ENCODE results near the gene RXFP4.
A peak's percentile ranks its signal among the peaks of the same experiment; 100 is the strongest.

The RXFP4 gene

GRCh38 chr1:155950829-155951228 is 9.4 kb downstream of the RXFP4 start:
- in situ Hi-C loops (cut with HindIII; ENCODE audit: low pct_ligation_motif_present, low pct_unique_long_range_greater_than_20kb, low sequenced_read_pairs) = no loop called here
- no peak for DNase-seq

- no peak for DNase-seq
These were observed 10.5 kb downstream of the RXFP4 start for GRCh38 chr1:155951753-155952504.

GRCh38 chr1:155952505-155952890 is 11.1 kb downstream of the RXFP4 start:
- in situ Hi-C loops (cut with HindIII; ENCODE audit: low pct_ligation_motif_present, low pct_unique_long_range_greater_than_20kb, low sequenced_read_pairs) = no loop called here
- DNase-seq = no peak

More at GRCh38 chr1:155951753-155952504, 10.5 kb downstream of the RXFP4 start:
- in situ Hi-C loops (cut with HindIII; ENCODE audit: low pct_ligation_motif_present, low pct_unique_long_range_greater_than_20kb, low sequenced_read_pairs) = no loop called here

GRCh38 chr1:155954645-155955044 is 13.2 kb downstream of the RXFP4 start:
- in situ Hi-C loops (cut with HindIII; ENCODE audit: low pct_ligation_motif_present, low pct_unique_long_range_greater_than_20kb, low sequenced_read_pairs) = no loop called here
- no peak for DNase-seq

DNA sequence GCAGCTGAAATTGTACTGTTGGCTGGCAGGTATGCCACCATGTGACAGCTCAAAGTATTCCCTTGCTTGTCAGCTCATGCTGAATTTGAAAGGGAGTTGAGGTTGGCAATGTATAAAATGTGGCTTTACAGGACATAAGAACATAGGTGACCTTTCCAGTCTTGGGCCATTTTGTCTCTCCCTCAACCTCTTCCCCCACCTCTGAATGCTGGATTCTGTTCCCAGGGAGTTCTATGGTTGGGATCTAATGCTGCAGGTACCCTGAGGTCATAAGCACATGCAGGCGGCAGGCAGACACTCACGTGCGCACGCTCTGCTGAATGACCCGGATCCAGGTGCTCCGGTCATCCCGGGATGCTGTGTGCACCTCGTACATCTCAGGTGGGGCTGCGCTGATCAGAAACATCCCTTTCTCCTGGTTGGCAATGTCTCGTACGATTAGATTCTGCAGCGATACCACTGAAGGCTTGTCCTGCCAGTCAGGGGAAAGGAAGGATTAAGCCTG is 16.0 kb downstream of the RXFP4 start:
- in situ Hi-C loops (cut with HindIII; ENCODE audit: low pct_ligation_motif_present, low pct_unique_long_range_greater_than_20kb, low sequenced_read_pairs) = no loop called here
- DNase-seq = no peak

GRCh38 chr1:155960081-155960745 is 18.8 kb downstream of the RXFP4 start:
- DNase-seq = no peak
- in situ Hi-C loops (cut with HindIII; ENCODE audit: low pct_ligation_motif_present, low pct_unique_long_range_greater_than_20kb, low sequenced_read_pairs) = no loop called here

DNA sequence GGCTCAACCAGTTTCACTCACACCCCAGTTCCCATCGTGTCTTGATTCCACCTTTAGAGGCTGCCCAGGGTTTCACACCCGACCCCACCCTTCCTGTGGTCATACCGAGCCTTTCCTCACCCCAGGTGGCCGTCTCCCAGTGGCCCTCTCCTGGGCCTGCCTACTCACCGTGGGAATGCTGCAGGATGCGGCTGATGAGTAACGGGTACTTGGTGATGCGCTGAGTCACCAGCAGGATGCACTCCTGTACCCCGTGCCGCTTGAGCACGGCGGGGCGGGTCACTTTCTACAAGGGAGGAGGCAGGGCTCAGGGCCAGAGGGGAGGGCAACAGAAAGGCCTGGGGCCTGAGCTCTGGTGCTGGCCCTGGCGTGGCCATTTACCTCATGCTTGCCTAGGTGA is 20.5 kb downstream of the RXFP4 start:
- peak; percentile 99 for DNase-seq
- in situ Hi-C loops (cut with HindIII; ENCODE audit: low pct_ligation_motif_present, low pct_unique_long_range_greater_than_20kb, low sequenced_read_pairs) = no loop called here

- DNase-seq = peak; percentile 41
These were observed 21.3 kb downstream of the RXFP4 start for GRCh38 chr1:155962599-155963211.

GRCh38 chr1:155964193-155964592 is 22.8 kb downstream of the RXFP4 start:
- in situ Hi-C loops (cut with HindIII; ENCODE audit: low pct_ligation_motif_present, low pct_unique_long_range_greater_than_20kb, low sequenced_read_pairs) = no loop called here
- DNase-seq = no peak

More at GRCh38 chr1:155962599-155963211, 21.3 kb downstream of the RXFP4 start:
- in situ Hi-C loops (cut with HindIII; ENCODE audit: low pct_ligation_motif_present, low pct_unique_long_range_greater_than_20kb, low sequenced_read_pairs) = no loop called here

- DNase-seq = no peak
- in situ Hi-C loops (cut with HindIII; ENCODE audit: low pct_ligation_motif_present, low pct_unique_long_range_greater_than_20kb, low sequenced_read_pairs) = no loop called here
These were observed 24.7 kb downstream of the RXFP4 start for GRCh38 chr1:155966135-155966534.

- in situ Hi-C loops (cut with HindIII; ENCODE audit: low pct_ligation_motif_present, low pct_unique_long_range_greater_than_20kb, low sequenced_read_pairs) = no loop called here
- no peak for DNase-seq
These were observed 25.3 kb downstream of the RXFP4 start for GRCh38 chr1:155966750-155967149.

GRCh38 chr1:155967341-155968050 is 26.1 kb downstream of the RXFP4 start:
- in situ Hi-C loops (cut with HindIII; ENCODE audit: low pct_ligation_motif_present, low pct_unique_long_range_greater_than_20kb, low sequenced_read_pairs) = no loop called here
- no peak for DNase-seq

DNA sequence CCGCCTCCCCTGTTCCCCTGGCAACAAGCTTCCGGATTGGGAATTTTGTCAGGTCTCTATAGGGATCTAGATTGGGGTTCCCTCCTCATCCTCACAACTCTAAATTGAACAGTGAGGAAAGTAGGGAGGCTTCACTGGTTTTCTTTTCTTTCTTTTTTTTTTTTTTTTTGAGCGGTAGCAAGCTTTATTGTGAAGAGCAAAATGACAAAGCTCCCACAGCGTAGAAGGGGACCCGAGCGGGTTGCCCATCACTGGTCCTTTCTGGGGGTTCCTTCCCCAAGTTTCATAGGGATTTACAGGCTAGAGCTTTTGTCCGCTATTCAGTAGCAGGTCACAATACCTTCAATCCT is 26.6 kb downstream of the RXFP4 start:
- in situ Hi-C loops (cut with HindIII; ENCODE audit: low pct_ligation_motif_present, low pct_unique_long_range_greater_than_20kb, low sequenced_read_pairs) = no loop called here

GRCh38 chr1:155968670-155969069 is 27.2 kb downstream of the RXFP4 start:
- in situ Hi-C loops (cut with HindIII; ENCODE audit: low pct_ligation_motif_present, low pct_unique_long_range_greater_than_20kb, low sequenced_read_pairs) = no loop called here
- no peak for DNase-seq

More for the DNA sequence above, 26.6 kb downstream of the RXFP4 start:
- DNase-seq = no peak

- in situ Hi-C loops (cut with HindIII; ENCODE audit: low pct_ligation_motif_present, low pct_unique_long_range_greater_than_20kb, low sequenced_read_pairs) = no loop called here
- DNase-seq = no peak
These were observed 27.9 kb downstream of the RXFP4 start for GRCh38 chr1:155969377-155969791.

DNA sequence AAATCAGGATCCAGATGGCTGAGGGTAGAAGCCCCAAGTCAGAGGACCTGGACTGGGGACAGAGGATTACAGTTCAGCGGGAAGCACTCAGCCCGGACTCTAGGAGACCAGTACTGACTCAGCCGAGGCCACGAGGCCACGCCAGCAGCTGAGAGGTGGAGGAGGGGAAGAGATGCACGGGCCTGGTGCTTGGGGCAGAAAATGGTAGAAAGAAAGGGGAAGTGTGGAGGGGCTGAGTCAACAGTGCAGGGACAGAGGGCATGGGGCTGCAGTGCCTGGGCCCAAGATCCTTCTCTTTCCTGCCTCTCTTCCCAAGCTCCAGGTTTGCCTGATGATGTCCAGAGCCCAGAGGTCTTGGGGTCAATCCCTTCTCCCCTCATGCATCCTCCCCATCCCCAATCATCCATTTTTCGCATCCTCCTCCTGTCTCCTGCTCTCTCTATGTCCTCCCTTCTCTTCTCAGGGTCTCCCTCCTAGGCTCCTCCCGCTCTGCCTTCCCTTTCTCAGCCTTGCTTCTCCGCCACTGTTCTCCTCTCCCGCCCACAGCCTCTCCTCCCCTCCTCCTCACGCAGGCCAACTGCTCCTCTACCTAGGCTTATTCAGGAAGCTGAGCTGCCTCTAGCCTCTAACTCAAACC is 29.2 kb downstream of the RXFP4 start:
- in situ Hi-C loops (cut with HindIII; ENCODE audit: low pct_ligation_motif_present, low pct_unique_long_range_greater_than_20kb, low sequenced_read_pairs) = no loop called here

DNA sequence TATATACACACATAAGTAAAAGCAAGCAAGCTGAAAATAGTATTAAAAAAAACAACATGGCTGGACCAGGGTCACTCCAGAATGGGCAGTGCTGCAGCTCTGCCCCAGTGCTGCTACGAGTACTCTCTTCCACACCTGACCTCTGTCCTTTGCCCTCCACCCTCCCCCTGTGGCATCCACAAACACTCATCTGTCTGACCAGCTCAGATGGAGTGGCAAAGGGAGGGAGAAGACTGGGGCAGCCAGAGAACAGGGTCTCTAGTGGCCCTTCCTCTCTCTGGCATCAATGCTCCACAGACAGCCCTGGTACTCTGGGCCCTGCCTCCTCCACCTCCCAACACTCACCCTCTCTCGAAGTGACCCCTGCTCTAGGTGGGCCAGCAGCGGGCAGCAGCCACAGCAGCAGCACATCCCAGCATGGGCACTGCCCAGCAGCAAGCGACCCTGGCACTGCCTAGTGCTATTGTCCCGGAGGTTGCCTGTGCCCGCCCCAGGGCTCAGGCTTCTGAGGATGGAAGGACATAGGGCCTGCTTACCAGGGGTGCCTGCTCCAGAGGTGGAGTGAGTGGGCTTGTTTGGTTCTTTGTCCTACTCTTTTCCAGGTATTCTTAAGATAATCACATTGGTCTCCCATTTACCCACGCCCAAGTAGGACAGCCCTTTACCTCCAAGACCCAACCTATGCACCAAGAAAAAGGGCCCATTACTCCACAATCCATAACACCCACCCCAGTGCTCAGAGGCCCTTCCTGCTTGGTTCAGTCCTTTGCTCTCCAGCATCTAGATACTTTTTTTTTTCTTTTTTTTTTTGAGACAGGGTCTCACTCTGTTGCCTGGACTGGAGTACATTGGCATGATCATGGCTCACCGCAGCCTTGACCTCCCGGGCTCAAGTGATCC is 30.7 kb downstream of the RXFP4 start:
- in situ Hi-C loops (cut with HindIII; ENCODE audit: low pct_ligation_motif_present, low pct_unique_long_range_greater_than_20kb, low sequenced_read_pairs) = no loop called here
- no peak for DNase-seq

More for the DNA sequence above, 29.2 kb downstream of the RXFP4 start:
- peak; percentile 84 for DNase-seq

GRCh38 chr1:155973723-155974122 is 32.3 kb downstream of the RXFP4 start:
- in situ Hi-C loops (cut with HindIII; ENCODE audit: low pct_ligation_motif_present, low pct_unique_long_range_greater_than_20kb, low sequenced_read_pairs) = no loop called here

More at GRCh38 chr1:155973723-155974122, 32.3 kb downstream of the RXFP4 start:
- no peak for DNase-seq

Data from ACHN (cell line).